Calu3 (cell line): ENCODE results near the gene GPD2. TPM values are rescaled to one million over a fixed set of nuclear protein-coding genes. Genes with fewer than 3 reads are reported as not detected.
"Not testable (repeated sequence)": the region's sequence is repeated elsewhere in the genome, so short reads cannot be mapped to it uniquely, and the experiment has no call there.

Experiments
- BruUV-seq: library from RNA; stranded (reverse); fragments of 400-500 nt; replicated peaks from 2 replicates; lab custom pipeline; 2021; lab: Mats Ljungman, UMichigan
- CTCF ChIA-PET: fragments of 300-600 bp; sonication (Branson Sonifier 250); formaldehyde crosslinking; loops from one replicate; lab custom pipeline; 2022; ENCODE audit warnings: antibody characterized with exemption; lab: Charles Lee
- DNase-seq: peaks from one replicate; pipeline ENCODE4 v3.0.0; 2022
- H3K27ac Mint-ChIP-seq: one replicate; pipeline ENCODE4 v1.8.0; 2022; ENCODE audit warnings: mixed read lengths; ENCODE audit not compliant: unreplicated experiment
- H3K27me3 Mint-ChIP-seq: one replicate; pipeline ENCODE4 v1.8.0; 2022; ENCODE audit warnings: mixed read lengths; ENCODE audit not compliant: unreplicated experiment
- H3K36me3 Mint-ChIP-seq: one replicate; pipeline ENCODE4 v1.8.0; 2022; ENCODE audit warnings: mild to moderate bottlenecking, moderate library complexity, mixed read lengths; ENCODE audit not compliant: insufficient read depth, unreplicated experiment
- H3K4me1 Mint-ChIP-seq: one replicate; pipeline ENCODE4 v1.8.0; 2022; ENCODE audit warnings: mild to moderate bottlenecking, low read depth, mixed read lengths; ENCODE audit not compliant: unreplicated experiment
- H3K4me3 Mint-ChIP-seq: one replicate; pipeline ENCODE4 v1.8.0; 2022; ENCODE audit warnings: mild to moderate bottlenecking, low read depth, moderate library complexity, mixed read lengths; ENCODE audit not compliant: unreplicated experiment
- H3K9me3 Mint-ChIP-seq: one replicate; pipeline ENCODE4 v1.8.0; 2022; ENCODE audit warnings: low read depth, mixed read lengths; ENCODE audit not compliant: unreplicated experiment
- CTCF ChIP-seq: fragments of 200-600 bp; IDR thresholded peaks from one replicate; pipeline ENCODE4 v1.8.0; 2022; ENCODE audit warnings: antibody characterized with exemption; ENCODE audit not compliant: unreplicated experiment
- intact Hi-C: fragments of 100-400 bp; cut with micrococcal nuclease; formaldehyde crosslinking; loops from one replicate; pipeline ENCODE4 v1.10.0; 2022; ENCODE audit not compliant: unreplicated experiment
- total RNA-seq: library from RNA; stranded (reverse); gene quantifications from 2 replicates; pipeline ENCODE4 v1.2.3, GENCODE V29; 2022

GPD2 gene
- total RNA-seq, 1 experiment from 2014 or later, result 55.4 TPM

DNA sequence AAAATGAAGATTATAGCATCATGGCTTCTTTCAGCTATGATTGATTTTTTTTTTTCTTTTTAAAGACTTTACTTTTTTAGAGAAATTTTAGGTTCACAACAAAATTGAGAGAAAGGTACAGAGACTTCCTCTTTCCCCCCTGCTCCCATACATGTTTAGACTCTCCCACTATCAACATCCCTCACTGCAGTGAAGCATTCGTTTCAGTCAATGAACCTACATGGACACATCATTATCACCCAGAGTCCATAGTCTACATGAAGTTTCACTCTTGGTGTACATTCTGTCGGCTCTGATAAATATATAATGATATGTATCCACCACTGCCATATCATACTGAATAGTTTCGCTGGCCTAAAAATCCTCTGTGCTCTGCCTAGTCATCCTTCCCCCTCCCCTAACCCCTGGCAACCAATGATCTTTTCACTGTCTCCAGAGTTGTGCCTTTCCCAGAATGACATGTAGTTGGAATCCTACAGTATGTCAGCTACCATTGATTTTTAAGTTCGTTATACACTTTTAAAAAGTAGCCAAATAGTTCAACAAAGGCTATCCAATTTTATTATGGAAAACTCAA is 86.8 kb downstream of the GPD2 start:
- Mint-ChIP-seq H3K4me1 (no peaks in the 10 kb centered on the region), H3K9me3 (no peaks in the 10 kb centered on the region), H3K36me3 (no peaks in the 10 kb centered on the region), H3K27me3 (no peaks in the 10 kb centered on the region), H3K4me3 (no peak overlapping the region), H3K27ac (no peak overlapping the region)
- no peak for DNase-seq
- no TSS peak for BruUV-seq
- no peak for TF ChIP-seq CTCF
- intact Hi-C loops, result no loop called here
- CTCF ChIA-PET, result interaction anchor here (0.7 kb wide), 1 partner anchor 37 kb away, joined by 3 read pairs; no protein-coding TSS in a partner anchor

DNA sequence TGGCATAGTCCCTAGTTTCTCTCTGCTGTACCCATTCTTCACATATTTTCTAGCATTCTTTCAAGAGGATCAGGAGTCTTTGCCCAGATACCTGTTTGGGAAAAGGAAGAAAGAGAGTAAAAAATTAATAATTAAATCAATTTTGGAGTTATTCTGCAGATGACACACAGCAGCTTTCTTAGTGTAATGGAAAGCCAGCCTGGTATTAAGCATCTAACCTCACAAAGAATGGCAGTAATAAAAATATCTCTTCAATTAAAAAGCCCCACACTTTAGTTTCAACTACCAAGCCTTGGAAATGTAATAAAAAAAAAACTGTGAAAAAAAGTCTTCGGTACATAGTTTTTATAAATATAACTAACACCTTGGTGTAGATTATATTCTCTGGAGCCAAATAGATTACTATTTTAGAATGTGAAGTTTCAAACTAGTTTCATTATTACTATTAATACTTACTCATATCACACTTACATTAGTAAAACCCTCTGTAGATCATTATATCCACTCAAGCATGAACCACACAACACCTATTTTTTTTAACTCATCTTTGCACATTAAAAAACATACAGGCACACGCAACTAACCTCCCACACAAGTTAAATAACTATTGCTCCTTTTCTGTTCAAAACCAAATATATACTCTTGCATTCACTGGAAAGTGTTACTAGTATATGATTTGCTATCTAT is 90.9 kb downstream of the GPD2 start:
- no peak for TF ChIP-seq CTCF
- DNase-seq, result no peak
- BruUV-seq, result no TSS peak
- intact Hi-C loops, result no loop called here
- CTCF ChIA-PET, result no interaction called here
- no peaks in the 10 kb centered on the region for H3K4me1 Mint-ChIP-seq
- H3K27me3 Mint-ChIP-seq, result no peaks in the 10 kb centered on the region
- no peak overlapping the region for H3K27ac Mint-ChIP-seq
- no peak overlapping the region for H3K4me3 Mint-ChIP-seq
- no peaks in the 10 kb centered on the region for H3K9me3 Mint-ChIP-seq
- H3K36me3 Mint-ChIP-seq, result no peaks in the 10 kb centered on the region

DNA sequence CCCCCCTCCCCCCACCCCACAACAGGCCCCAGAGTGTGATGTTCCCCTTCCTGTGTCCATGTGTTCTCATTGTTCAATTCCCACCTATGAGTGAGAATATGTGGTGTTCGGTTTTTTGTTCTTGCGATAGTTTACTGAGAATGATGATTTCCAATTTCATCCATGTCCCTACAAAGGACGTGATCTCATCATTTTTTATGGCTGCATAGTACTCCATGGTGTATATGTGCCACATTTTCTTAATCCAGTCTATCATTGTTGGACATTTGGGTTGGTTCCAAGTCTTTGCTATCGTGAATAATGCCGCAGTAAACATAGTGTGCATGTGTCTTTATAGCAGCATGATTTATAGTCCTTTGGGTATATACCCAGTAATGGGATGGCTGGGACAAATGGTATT is 92.4 kb downstream of the GPD2 start:
- H3K9me3 Mint-ChIP-seq, DNase-seq, H3K27me3 Mint-ChIP-seq, CTCF ChIA-PET, H3K4me1 Mint-ChIP-seq, BruUV-seq, intact Hi-C loops, H3K27ac Mint-ChIP-seq, H3K36me3 Mint-ChIP-seq, H3K4me3 Mint-ChIP-seq: not testable (repeated sequence)

GRCh38 chr2:156532989-156533388 is 96.8 kb downstream of the GPD2 start:
- no peak for DNase-seq
- CTCF ChIA-PET, result no interaction called here
- TF ChIP-seq CTCF, result no peak
- BruUV-seq, result no TSS peak
- Mint-ChIP-seq H3K27me3 (no peaks in the 10 kb centered on the region), H3K4me3 (no peak overlapping the region), H3K27ac (no peak overlapping the region), H3K9me3 (no peaks in the 10 kb centered on the region), H3K4me1 (peaks cover 10% of the 10 kb centered on the region), H3K36me3 (no peaks in the 10 kb centered on the region)
- intact Hi-C loops, result no loop called here

GRCh38 chr2:156536534-156536933 is 100.4 kb downstream of the GPD2 start:
- H3K4me1 Mint-ChIP-seq, result peaks cover 10% of the 10 kb centered on the region

More at GRCh38 chr2:156536534-156536933, 100.4 kb downstream of the GPD2 start:
- no peaks in the 10 kb centered on the region for H3K36me3 Mint-ChIP-seq
- no peak overlapping the region for H3K27ac Mint-ChIP-seq
- no TSS peak for BruUV-seq
- no peak for DNase-seq
- no peaks in the 10 kb centered on the region for H3K27me3 Mint-ChIP-seq
- H3K4me3 Mint-ChIP-seq, result no peak overlapping the region
- no peak for TF ChIP-seq CTCF
- CTCF ChIA-PET, result no interaction called here
- no peaks in the 10 kb centered on the region for H3K9me3 Mint-ChIP-seq
- intact Hi-C loops, result loop anchor here (5.0 kb wide), 1 partner anchor 99 kb away; the partner anchor contains the start of gene GPD2
